WTC11 (cell line): ENCODE results near the gene RPS10.

Experiments used
- AFF4 ChIP-seq: sonication (generic); formaldehyde crosslinking; IDR thresholded peaks from 2 replicates; pipeline ENCODE4 v1.8.1; 2023; ENCODE audit warnings: mild to moderate bottlenecking, missing genetic modification reagents, borderline replicate concordance
- ATF3 ChIP-seq: sonication (generic); formaldehyde crosslinking; conservative IDR thresholded peaks from 2 replicates; pipeline ENCODE4 v1.8.1; 2022; ENCODE audit warnings: mild to moderate bottlenecking, missing genetic modification reagents
- CTCF ChIP-seq: fragments of 200-600 bp; IDR thresholded peaks from 2 replicates; pipeline ENCODE4 v1.8.0; 2022; ENCODE audit warnings: antibody characterized with exemption
- FOXJ3 ChIP-seq: sonication (generic); formaldehyde crosslinking; IDR thresholded peaks from 2 replicates; pipeline ENCODE4 v1.9.0; 2021; ENCODE audit warnings: missing genetic modification reagents, mild to moderate bottlenecking, borderline replicate concordance
- HMGXB4 ChIP-seq: sonication (generic); formaldehyde crosslinking; IDR thresholded peaks from 2 replicates; pipeline ENCODE4 v1.8.1; 2023; ENCODE audit warnings: mild to moderate bottlenecking, moderate library complexity, missing genetic modification reagents
- NFE2L1 ChIP-seq: sonication (generic); formaldehyde crosslinking; IDR thresholded peaks from 2 replicates; pipeline ENCODE4 v1.8.1; 2023; ENCODE audit warnings: missing genetic modification reagents
- NR2C2 ChIP-seq: sonication (generic); formaldehyde crosslinking; IDR thresholded peaks from 2 replicates; pipeline ENCODE4 v1.8.0; 2022; ENCODE audit warnings: mild to moderate bottlenecking, missing genetic modification reagents
- TCF7 ChIP-seq: sonication (generic); formaldehyde crosslinking; IDR thresholded peaks from 2 replicates; pipeline ENCODE4 v1.8.0; 2022; ENCODE audit warnings: mild to moderate bottlenecking, low read depth, missing genetic modification reagents, moderate library complexity
- TEAD4 ChIP-seq: sonication (generic); formaldehyde crosslinking; IDR thresholded peaks from 2 replicates; pipeline ENCODE4 v1.8.0; 2022; ENCODE audit warnings: mild to moderate bottlenecking, missing genetic modification reagents
- TP53 ChIP-seq: sonication (generic); formaldehyde crosslinking; IDR thresholded peaks from 2 replicates; pipeline ENCODE4 v1.8.1; 2023; ENCODE audit warnings: mild to moderate bottlenecking, missing genetic modification reagents
- ZBTB21 ChIP-seq: sonication (generic); formaldehyde crosslinking; IDR thresholded peaks from 2 replicates; pipeline ENCODE4 v1.8.1; 2023; ENCODE audit warnings: mild to moderate bottlenecking, missing genetic modification reagents, borderline replicate concordance
- ZNF121 ChIP-seq: sonication (generic); formaldehyde crosslinking; IDR thresholded peaks from 2 replicates; pipeline ENCODE4 v1.8.0; 2023; ENCODE audit warnings: missing genetic modification reagents
- ZNF232 ChIP-seq: sonication (generic); formaldehyde crosslinking; IDR thresholded peaks from 2 replicates; pipeline ENCODE4 v1.8.0; 2022; ENCODE audit warnings: mild to moderate bottlenecking, missing genetic modification reagents
- TF ChIP-seq, protein P1 (sequence below): sonication (generic); formaldehyde crosslinking; IDR thresholded peaks from 2 replicates; pipeline ENCODE4 v1.8.1; 2022; ENCODE audit warnings: low read depth, mild to moderate bottlenecking, moderate library complexity, missing genetic modification reagents, borderline replicate concordance

- TF ChIP-seq TEAD4 (CRISPR knock-in tag) (no peak), ATF3 (CRISPR knock-in tag) (no peak), CTCF (no peak), TP53 (CRISPR knock-in tag) (no peak), AFF4 (no peak), ZNF121 (CRISPR knock-in tag) (no peak), TCF7 (CRISPR knock-in tag) (no peak), HMGXB4 (CRISPR knock-in tag) (no peak), NFE2L1 (CRISPR knock-in tag) (no peak), NR2C2 (CRISPR knock-in tag) (no peak), FOXJ3 (no peak), ZBTB21 (no peak), ZNF232 (no peak)
- TF ChIP-seq, protein P1, sequence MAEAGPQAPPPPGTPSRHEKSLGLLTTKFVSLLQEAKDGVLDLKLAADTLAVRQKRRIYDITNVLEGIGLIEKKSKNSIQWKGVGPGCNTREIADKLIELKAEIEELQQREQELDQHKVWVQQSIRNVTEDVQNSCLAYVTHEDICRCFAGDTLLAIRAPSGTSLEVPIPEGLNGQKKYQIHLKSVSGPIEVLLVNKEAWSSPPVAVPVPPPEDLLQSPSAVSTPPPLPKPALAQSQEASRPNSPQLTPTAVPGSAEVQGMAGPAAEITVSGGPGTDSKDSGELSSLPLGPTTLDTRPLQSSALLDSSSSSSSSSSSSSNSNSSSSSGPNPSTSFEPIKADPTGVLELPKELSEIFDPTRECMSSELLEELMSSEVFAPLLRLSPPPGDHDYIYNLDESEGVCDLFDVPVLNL = no peak
Observed at GRCh38 chr6:34460796-34461507, 35.1 kb upstream of the RPS10 start.
